ENCODE results near the gene PREX1.

GRCh38 chr20:48610996-48611395 is 216.8 kb downstream of the PREX1 start:
- TF ChIP-seq CTCF (conservative IDR thresholded peaks at IDR 0.05; ENCODE audit: low read length): no peak
- TF ChIP-seq EZH2phosphoT487 (IDR thresholded peaks at IDR 0.05; ENCODE audit: borderline replicate concordance, low read depth, low read length): no peak

All from OCI-LY7 (cell line).